Left renal pelvis (tissue), 4 donors: Measurements from ENCODE around the gene IFIT1B. TPM values are rescaled to one million over a fixed set of nuclear protein-coding genes. Genes with fewer than 3 reads are reported as not detected.
"Not testable (repeated sequence)": the region's sequence is repeated elsewhere in the genome, so short reads cannot be mapped to it uniquely, and the experiment has no call there.

Source experiments
- DNase-seq, 4 donors: peaks; one replicate each; pipeline ENCODE4 v3.0.0-alpha.2; 2013; ENCODE audit warnings: low read depth in 4 of 4, low spot score in 3 of 4
- polyA plus RNA-seq, 4 donors: library from polyadenylated mRNA; unstranded; fragments of 120-200 nt; gene quantifications; one replicate each; pipeline ENCODE4 v1.2.1, GENCODE V29; 2013; ENCODE audit not compliant: insufficient read length in 4 of 4

IFIT1B gene, protein sequence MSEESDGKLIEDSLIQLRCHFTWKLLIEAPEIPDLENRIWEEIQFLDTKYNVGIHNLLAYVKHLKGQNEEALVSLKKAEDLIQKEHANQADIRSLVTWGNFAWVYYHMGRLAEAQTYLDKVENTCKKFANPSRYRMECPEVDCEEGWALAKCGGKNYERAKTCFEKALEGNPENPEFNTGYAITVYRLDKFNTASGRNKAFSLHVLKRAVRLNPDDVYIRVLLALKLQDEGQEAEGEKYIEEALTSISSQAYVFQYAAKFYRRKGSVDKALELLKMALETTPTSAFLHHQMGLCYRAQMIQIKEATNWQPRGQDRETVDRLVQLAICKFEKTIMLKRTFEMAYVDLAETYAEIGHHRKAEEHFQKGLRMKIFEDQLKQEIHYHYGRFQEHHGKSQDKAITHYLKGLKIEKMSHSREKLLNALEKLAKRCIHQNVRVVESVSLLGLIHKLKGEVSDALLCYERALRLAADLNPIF
- 1 to 10 TPM in 1 of 4 donors, under 1 TPM in 2, not detected in 1; 0.10 to 1.6 (median 0.17) TPM for polyA plus RNA-seq

DNA sequence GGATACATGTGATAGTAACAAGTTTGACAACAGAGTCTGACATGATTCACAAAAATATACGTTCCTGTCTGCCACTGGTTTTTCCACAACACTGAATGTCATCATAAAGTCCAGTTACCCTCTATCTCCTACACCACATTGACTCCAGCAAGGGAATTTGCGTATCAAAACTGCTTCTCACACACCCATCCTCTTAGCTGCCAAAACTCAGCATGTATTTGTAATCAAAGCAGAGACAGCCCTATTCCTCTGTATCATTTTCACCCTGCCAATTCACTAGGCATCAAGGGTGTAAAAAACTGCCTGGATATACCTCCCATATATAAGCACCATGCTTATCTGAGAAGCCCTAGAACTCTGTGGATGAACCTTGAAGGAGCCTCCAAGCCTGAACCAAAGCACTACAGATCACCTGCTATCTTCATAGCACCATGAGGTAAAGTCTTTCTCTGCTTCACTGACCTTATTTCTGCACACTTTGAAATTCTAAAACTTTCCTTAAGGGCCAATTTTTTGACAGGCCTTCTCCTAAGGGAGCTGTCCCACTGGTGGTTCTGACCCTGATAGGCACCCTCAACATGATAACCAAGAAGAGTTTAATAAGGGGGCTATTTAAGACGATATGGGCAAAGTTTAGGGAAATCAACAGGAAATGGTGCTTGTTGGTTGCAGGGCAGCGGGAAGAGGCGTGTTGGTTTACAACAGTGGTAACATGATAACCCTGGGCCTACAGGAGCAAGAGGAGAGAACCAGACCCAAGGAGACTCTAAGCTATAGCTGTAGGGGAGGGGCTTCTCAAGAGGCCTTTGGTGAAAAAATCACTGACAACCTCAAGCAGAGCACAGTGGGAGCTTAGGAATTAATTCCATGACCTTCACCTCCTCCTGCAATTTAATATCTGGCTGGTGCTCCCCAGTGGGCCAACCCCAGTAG lies at the start of gene IFIT1B:
Gene IFIT1B (plus strand): TSS at position 352 of the 933 bp plus-strand sequence. CDS start 80 bp downstream, at position 432.
- DNase-seq: no peak

DNA sequence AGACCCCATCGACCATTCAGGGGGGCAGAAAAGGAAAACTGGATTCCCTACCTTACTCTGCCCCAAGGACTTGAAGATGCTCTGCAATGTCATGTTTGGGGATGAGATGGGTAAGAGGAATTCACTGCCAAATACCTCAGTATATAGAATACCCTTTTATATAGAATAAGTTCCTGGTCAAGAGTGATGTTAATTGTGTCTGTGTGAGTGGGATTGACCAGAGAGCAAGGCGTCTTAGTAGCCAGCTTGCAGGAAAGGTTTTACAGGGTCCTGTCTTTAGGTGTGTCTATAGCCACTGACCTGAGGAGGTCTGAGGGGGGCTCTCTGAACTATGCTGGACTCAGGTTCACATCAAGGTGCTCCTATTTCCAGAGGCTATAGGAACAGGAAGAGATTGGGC lies 48.7 kb upstream of the IFIT1B start:
- no peak for DNase-seq

DNA sequence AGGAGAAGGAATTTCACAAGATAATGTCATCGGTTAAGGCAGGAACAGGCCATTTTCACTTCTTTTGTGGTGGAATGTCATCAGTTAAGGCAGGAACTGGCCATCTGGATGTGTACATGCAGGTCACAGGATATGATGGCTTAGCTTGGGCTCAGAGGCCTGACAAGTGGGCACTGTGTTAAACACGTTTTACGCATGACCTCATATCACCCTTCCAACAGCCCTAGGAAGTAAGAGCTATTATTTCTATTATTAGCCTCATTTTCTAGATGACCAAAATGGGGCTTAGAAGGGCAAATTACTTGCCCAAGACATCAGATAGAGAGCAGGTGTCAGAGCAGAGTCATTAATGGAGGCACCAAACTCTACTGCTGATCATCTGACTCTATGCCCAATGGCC lies 47.8 kb upstream of the IFIT1B start:
- not testable (repeated sequence) for DNase-seq

DNA sequence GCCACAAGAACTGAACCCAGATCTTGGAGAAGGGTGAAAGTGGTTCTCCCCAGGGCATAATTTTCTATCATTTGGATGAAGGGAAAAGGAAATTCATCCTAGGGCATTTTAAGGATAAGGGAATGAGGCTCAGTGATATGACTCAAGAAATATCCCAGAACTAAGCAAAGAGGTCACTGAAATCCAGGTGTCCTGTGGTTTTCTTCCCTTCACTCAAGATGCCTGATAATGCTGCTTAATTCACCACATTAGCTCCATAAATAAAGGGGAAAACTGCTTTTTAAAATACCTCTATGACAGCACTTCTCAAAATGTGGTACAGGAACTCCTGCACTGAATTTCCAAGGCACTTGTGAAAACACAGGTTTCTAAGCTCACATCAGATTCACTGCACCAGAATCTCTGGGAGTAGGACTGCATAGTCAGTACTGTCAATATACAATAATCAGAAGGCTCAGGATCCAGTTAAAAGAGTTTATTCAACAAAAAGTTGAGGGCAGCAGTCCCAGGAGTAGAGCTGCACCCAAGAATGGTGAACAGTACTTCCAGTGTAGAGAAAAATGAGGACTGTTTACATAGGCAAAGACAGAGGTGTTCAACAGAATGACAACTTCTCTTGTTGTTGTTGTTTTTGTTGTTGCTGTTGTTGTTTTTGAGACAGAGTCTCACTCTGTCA lies 47.2 kb upstream of the IFIT1B start:
- DNase-seq: no peak

DNA sequence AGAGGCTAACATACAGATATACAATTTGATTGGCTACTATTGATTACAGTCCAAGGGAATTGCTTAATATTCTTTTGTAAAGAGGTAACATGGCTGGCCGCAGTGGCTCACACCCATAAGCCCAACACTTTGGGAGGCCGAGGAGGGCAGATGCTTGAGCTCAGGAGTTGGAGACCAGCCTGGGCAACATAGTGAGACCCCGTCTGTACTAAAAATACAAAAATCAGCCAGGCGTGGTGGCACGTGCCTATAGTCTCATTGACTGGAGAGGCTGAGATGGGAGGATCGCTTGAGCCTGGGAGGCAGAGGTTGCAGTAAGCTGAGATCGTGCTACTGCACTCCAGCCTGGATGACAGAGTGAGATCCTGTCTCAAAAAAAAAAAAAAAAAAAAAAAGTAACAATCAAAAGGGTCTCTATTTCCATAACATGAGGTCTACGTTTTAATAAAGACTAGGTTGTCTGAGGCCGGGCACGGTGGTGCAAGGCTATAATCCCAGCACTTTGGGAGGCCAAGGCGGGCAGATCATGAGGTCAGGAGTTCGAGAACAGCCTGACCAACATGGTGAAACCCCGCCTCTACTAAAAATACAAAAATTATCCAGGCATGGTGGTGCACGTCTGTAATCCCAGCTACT lies 46.3 kb upstream of the IFIT1B start:
- not testable (repeated sequence) for DNase-seq

DNA sequence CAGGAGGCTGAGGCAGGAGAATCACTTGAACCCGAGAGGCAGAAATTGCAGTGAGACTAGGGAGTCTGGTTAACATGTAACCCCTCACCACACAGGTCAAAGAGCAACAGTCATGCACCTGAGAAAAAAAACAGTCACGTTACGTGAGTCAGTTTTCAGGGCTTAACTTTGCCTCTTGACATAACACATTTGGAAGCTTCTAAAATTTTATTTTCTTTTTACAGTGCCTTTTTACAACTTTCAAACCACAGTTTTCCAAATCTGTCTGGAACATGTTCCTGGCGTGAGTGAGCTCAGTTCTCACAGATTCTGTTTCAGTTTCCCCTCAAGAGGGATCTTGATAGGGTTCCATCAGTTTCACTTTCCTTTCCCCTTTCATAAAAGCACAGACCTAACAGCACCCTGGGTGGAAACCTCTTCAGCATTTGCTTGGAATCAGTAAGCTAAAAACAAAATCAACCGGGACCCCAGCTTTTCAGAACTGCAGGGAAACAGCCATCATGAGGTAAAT lies 45.7 kb upstream of the IFIT1B start:
- peak in 1 of 4 donors; percentile 50 for DNase-seq

DNA sequence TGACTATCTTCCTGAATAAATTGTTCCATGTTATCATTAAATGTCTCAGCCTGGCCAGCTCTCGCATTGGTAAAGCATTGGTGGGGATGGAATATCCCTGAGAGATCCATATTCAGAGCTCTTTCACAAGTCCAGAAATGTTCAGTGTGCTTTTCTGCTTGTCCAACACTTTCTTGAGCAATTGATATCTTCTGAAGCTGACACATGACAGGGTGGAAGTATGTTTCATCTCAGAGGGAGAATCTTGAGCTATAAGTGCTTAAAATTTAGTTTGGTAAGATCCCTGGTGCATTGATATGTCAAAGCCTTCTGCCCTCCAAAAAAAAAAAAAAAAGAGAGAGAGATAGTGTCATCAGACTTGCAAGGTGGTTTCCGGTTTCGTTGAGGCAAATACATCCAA lies 42.6 kb upstream of the IFIT1B start:
- no peak for DNase-seq

DNA sequence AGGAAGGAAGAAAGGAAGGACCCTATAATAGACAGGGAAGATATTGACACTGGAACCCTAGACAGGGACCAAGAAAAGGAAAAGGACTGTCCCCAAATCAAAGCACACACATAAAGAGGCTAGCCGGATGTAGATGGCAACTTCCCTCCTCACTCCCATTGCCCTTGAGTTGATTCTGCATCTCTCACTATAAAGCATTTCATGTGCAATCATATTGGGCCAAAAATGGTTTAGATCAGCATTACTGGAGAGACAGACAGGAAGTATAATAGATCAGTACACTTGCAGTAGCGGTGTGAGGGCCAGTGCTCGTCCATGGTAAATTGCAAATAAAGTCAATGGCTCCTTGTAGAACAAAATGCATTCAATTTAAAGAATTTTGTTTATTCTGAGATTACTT lies 41.6 kb upstream of the IFIT1B start:
- DNase-seq: no peak

DNA sequence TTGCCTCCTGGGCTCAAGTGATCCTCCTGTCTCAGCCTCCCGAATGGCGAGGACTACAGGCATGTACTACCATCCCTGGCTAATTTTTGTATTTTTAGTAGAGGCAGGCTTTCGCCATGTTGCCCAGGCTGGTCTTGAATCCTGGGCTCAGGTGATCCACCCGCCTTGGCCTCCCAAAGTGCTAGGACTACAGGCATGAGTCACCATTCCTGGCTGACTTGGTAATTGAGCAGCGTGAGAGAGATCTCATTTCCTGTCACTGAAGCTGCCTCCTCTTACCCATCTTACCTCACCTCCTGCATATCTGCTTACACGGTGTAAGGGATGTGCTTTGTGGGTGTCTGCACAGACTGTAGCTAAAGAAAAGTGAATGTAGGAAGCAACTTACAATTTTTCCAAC lies 40.4 kb upstream of the IFIT1B start:
- no peak for DNase-seq

DNA sequence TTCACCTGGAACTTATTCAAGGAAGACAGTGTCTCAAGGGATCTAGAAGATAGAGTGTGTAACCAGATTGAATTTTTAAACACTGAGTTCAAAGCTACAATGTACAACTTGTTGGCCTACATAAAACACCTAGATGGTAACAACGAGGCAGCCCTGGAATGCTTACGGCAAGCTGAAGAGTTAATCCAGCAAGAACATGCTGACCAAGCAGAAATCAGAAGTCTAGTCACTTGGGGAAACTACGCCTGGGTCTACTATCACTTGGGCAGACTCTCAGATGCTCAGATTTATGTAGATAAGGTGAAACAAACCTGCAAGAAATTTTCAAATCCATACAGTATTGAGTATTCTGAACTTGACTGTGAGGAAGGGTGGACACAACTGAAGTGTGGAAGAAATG lies 39.1 kb upstream of the IFIT1B start:
- DNase-seq: no peak

DNA sequence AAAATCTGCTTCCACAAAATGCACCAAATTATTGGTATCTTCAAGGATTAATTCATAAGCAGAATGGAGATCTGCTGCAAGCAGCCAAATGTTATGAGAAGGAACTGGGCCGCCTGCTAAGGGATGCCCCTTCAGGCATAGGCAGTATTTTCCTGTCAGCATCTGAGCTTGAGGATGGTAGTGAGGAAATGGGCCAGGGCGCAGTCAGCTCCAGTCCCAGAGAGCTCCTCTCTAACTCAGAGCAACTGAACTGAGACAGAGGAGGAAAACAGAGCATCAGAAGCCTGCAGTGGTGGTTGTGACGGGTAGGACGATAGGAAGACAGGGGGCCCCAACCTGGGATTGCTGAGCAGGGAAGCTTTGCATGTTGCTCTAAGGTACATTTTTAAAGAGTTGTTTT lies 38.0 kb upstream of the IFIT1B start:
- no peak for DNase-seq

DNA sequence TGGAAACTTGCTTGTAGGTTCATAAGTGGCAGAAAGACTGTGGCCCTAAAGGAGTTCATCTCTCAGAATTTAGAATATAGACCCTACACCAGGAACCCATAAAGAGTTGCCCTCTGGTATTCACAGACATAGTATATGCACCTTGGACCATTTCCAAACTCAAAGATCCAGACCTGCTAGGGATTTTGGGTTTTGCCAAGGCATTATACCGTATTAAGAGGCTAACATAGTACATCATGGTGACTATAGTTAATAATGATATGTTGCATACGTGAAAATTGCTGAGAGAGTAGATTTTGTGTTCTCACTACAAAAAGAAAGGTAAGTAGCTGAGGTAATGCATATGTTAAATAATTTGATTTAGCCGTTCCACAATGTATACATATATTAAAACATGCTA lies 36.2 kb upstream of the IFIT1B start:
- DNase-seq: no peak

DNA sequence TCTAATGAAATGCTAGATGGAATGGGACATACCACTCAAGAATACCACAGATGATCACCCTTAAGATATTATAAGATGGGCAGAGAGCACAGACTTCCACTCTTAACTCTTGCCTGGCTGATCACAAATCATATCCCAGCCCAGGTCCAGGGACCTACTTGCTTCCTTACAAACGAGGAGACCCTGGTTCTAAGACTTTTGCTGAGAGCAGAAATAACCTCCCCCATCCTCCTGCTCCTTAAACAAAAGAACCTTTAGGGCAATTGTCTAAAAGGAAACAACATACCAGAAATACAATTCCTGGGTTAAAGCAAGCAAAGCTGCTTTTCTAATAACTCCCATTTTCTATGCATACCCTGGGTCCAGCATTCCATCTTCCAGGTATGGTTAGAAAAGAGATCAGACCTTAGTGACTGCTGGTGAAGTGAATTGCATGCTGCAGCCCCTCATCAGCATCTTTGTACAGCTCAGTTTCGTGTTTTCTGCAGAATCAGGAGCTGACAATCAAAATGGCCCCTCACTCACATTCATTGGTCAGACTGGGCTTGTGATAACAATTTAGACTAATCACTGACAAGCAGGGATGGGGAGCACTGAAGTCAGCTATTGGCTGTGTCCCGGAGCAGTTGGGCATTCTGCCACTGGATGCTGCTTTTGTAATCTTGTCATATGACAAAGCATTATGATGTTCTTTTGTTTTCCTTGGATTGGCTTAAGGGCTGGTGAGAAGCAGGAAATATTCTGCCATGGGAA lies 35.5 kb upstream of the IFIT1B start:
- no peak for DNase-seq

DNA sequence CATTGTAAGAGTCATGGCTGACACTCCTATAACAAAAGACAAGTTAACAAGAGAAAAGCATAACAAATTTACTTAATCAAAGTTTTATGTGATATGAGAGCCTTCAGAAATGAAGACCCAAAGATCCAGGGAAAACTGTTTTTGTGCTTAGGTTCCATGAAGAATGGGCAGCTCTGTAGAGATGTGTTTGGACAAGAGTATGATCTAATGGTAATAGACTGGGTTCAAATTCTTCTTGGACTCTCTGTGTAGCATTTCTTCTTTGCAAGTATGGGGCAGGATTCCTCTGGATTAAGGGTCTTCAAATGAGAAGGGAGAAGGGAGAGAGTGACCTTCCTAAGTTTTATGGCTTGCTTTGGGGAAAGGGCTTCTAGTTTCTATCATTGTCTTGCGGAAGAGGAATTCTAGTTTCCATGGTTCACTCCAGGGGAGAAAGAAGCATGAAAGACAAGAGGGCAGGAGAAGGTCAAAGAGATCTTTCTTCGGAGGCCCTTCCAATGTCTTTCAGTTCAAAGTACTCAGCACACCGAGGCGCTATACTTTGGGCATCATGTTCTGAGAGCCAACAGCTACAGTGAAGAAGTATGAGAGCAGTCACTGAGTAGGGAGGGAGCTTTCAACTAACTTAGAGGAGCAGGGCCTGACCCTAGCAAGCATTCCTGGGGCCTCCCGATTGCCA lies 34.6 kb upstream of the IFIT1B start:
- DNase-seq: no peak

DNA sequence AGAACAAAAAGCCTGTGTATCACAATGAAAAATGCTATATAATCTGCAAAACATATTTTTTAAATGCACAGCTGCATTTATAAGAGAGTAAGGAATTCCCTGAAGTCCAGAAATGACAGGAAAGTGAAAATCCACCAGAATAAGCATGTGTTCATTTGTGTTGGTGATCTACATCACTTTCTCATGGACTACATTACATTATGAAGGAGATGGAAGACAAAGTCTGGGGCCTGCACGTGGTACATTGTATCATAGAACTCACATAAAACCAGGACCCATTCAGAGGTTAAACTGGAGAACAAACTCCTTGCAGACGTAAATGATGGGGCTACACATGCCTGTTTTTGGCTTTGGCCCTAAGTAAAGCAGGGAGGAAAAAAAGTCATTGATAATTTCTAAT lies 33.7 kb upstream of the IFIT1B start:
- DNase-seq: no peak

DNA sequence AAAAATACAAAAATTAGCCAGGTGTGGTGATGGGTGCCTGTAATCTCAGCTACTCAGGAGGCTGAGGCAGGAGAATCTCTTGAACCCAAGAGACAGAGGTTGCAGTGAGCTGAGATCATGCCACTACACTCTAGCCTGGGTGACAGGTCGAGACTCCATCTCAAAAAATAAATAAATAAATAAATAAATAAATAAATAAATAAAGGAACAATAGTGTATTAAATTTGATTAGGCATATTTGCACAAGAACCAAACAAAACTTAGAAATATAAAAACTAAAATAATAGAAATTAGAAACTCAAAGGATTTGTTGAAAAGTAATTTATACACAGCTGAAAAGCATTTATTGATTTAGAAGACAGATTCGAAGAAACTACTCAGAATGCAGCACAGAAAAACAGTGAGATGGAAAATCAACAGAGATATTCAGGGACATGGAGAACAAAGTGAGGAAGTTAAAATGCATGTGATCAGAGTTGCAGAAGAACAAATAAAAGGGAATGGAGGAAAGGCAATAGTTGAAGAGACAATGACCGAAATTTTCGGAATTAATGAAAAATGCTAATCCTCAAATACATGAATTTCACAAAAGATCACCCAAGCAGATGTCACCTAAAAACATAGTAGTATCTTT lies 32.4 kb upstream of the IFIT1B start:
- no peak for DNase-seq

DNA sequence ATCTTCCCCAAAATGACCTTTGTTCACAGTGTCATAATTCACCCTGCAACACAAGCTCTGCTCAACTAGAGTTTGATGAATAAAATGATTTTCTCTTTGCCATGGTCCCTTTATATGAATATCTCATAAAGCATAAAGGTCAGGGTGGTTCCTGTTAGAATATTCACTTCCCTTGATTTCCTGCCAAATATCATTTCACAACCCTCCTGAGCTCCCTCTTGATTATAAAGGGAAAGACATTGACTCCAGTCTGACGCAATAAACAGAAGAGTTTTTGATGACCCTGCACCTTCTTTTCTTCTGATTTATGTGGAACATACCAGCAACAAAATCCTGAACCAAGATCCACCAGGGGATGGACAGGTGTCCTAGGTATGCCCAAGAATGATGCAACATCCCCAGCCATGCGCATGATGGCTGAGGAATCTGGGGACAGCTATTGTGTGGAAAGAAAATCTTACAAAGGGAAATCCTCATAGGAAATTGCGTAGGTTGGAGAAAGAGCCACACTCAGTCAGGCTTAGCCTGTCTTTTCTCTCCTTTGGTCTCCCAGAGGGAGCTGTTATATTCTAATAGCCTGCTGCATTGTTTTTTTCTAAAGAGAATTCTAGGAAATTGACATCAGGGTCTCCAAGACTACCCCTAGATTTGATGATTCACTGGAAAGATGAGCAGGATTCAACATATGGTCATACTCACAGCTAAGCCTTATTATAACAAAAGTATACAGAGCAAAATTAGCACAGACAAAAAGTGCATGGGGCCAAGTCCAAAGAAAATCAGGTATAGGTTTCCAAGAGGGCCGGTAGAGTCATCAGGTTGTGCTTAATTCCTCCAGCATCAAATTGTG lies 31.2 kb upstream of the IFIT1B start:
- no peak for DNase-seq
